ENCODE data around the gene NT5DC1.

The NT5DC1 gene

GRCh38 chr6:116144605-116145004, 44.0 kb downstream of the NT5DC1 start:
- DNase-seq = no peak

- DNase-seq = no peak
Measured at GRCh38 chr6:116145803-116146675, 45.4 kb downstream of the NT5DC1 start.

- DNase-seq = no peak
Measured at GRCh38 chr6:116152620-116153019, 52.0 kb downstream of the NT5DC1 start.

- no peak for DNase-seq
Measured at GRCh38 chr6:116154887-116155286, 54.2 kb downstream of the NT5DC1 start.

GRCh38 chr6:116156405-116157326, 56.0 kb downstream of the NT5DC1 start:
- DNase-seq = no peak

- no peak for DNase-seq
Measured at GRCh38 chr6:116157391-116157790, 56.7 kb downstream of the NT5DC1 start.

GRCh38 chr6:116158641-116159040, 58.0 kb downstream of the NT5DC1 start:
- DNase-seq = no peak

- DNase-seq = no peak
Measured at GRCh38 chr6:116159782-116160524, 59.3 kb downstream of the NT5DC1 start.

GRCh38 chr6:116165596-116165995, 64.9 kb downstream of the NT5DC1 start:
- DNase-seq = no peak

- DNase-seq = no peak
Measured at GRCh38 chr6:116166369-116166768, 65.7 kb downstream of the NT5DC1 start.

- no peak for DNase-seq
Measured at GRCh38 chr6:116168148-116168547, 67.5 kb downstream of the NT5DC1 start.

- DNase-seq = no peak
Measured at GRCh38 chr6:116169880-116170279, 69.2 kb downstream of the NT5DC1 start.

GRCh38 chr6:116170358-116171057, 69.9 kb downstream of the NT5DC1 start:
- DNase-seq = no peak

GRCh38 chr6:116173928-116174327, 73.3 kb downstream of the NT5DC1 start:
- no peak for DNase-seq

- DNase-seq = no peak
Measured at GRCh38 chr6:116175344-116175743, 74.7 kb downstream of the NT5DC1 start.

GRCh38 chr6:116176596-116176995, 75.9 kb downstream of the NT5DC1 start:
- DNase-seq = no peak

- no peak for DNase-seq
Measured at GRCh38 chr6:116180375-116180774, 79.7 kb downstream of the NT5DC1 start.

- no peak for DNase-seq
Measured at GRCh38 chr6:116189472-116189871, 88.8 kb downstream of the NT5DC1 start.

GRCh38 chr6:116190550-116190949, 89.9 kb downstream of the NT5DC1 start:
- no peak for DNase-seq

GRCh38 chr6:116191881-116192280, 91.2 kb downstream of the NT5DC1 start:
- no peak for DNase-seq

- DNase-seq = no peak
Measured at GRCh38 chr6:116192786-116193185, 92.1 kb downstream of the NT5DC1 start.

- no peak for DNase-seq
Measured at GRCh38 chr6:116196841-116197240, 96.2 kb downstream of the NT5DC1 start.
